ENCODE results near the gene CCND2. TPM values are rescaled to one million over a fixed set of nuclear protein-coding genes. Genes with fewer than 3 reads are reported as not detected.

The CCND2 gene
- total and polyA plus RNA-seq, 2 of the 4 experiments (the other 2 are of a cell fraction) = 1.1 to 2.3 TPM

- WGBS, 2 experiments (ENCODE audit: extremely low coverage in 2 of 2, insufficient read length in 1 of 2) = no CpG with 5 or more reads among the region's 6 CpGs
- H2BK20ac ChIP-seq (ENCODE audit: low read depth, low read length) = no peak overlapping the region
- H3K27ac ChIP-seq (ENCODE audit: insufficient read depth, low read length) = no peak overlapping the region
- no peak overlapping the region for H4K5ac ChIP-seq (ENCODE audit: low read depth, low read length)
- ChIA-PET CTCF (no interaction called here), POLR2A (ENCODE audit: unreplicated experiment) (no interaction called here)
- no peak for TF ChIP-seq POLR2A (IDR thresholded peaks at IDR 0.05; ENCODE audit: low read depth, low read length)
- H3K79me1 ChIP-seq (ENCODE audit: low read depth in 1 of 2, low read length in 2 of 2) = no peaks in the 10 kb centered on the region
- no peak overlapping the region for H3K18ac ChIP-seq (ENCODE audit: low read depth, low read length)
- no peak overlapping the region for H2AFZ ChIP-seq (replicated peaks; ENCODE audit: low read length, poor library complexity)
- H2AK5ac ChIP-seq (ENCODE audit: low read depth, low read length) = no peak overlapping the region
- ATAC-seq (ENCODE audit: low read depth) (no peak), DNase-seq (no peak)
- H3K23ac ChIP-seq (ENCODE audit: low read depth, low read length) = no peak overlapping the region
- no peaks in the 10 kb centered on the region; the same call in 1 of the 2 replicates for H4K20me1 ChIP-seq (ENCODE audit: insufficient read depth, low read length)
- no peak overlapping the region for H2BK120ac ChIP-seq (ENCODE audit: low read depth, low read length)
- H2BK5ac ChIP-seq (ENCODE audit: low read depth, low read length, poor library complexity, severe bottlenecking) = no peak overlapping the region
- H3K4me1 ChIP-seq (ENCODE audit: control insufficient read depth, insufficient read depth, low read length) = no peaks in the 10 kb centered on the region
- H4K8ac ChIP-seq (ENCODE audit: low read depth in 2 of 2, low read length in 2 of 2) = no peak overlapping the region
- H3K14ac ChIP-seq (replicated peaks; ENCODE audit: low read depth, low read length) = no peak overlapping the region
- peaks cover 2% of the 10 kb centered on the region; the same call in 1 of the 2 replicates for H3K27me3 ChIP-seq (ENCODE audit: control insufficient read depth, insufficient read depth, low read length)
- no peaks in the 10 kb centered on the region for H3K9me3 ChIP-seq (ENCODE audit: control insufficient read depth, insufficient read depth, low read length)
- H3K4ac ChIP-seq (ENCODE audit: low read depth, low read length) = no peak overlapping the region
- no peak overlapping the region for H2AK9ac ChIP-seq (replicated peaks; ENCODE audit: low read depth, low read length, poor library complexity)
- no peak overlapping the region for H3K9ac ChIP-seq (ENCODE audit: low read depth, low read length)
- H3K36me3 ChIP-seq (ENCODE audit: control insufficient read depth, insufficient read depth, low read length) = 0 out of 2 replicates have a peak, but pooled peaks cover 1% of the 10 kb centered on the region
- in situ Hi-C loops (cut with MboI; ENCODE audit: low sequenced_read_pairs) = no loop called here
- H3K56ac ChIP-seq (ENCODE audit: extremely low read depth, insufficient read depth, low read length) = no peak overlapping the region
- H4K91ac ChIP-seq (ENCODE audit: insufficient read depth, low read depth, low read length) = no peak overlapping the region
- H2BK15ac ChIP-seq (ENCODE audit: low read depth, low read length) = no peak overlapping the region
- no peak overlapping the region for H3K4me2 ChIP-seq (ENCODE audit: low read depth, low read length)
- dilution Hi-C loops (cut with HindIII; ENCODE audit: low sequenced_read_pairs, unreplicated experiment) = no loop called here
- H3K9me1 ChIP-seq (ENCODE audit: insufficient read depth, low read length) = no peaks in the 10 kb centered on the region
- intact Hi-C loops (cut with micrococcal nuclease) = no loop called here
- no TSS peak for BruUV-seq (replicated peaks)
- H3K4me3 ChIP-seq (ENCODE audit: insufficient read depth, low read depth, low read length) = no peak overlapping the region
Measured at GRCh38 chr12:4296751-4297150, 23.2 kb downstream of the CCND2 start.

Data from IMR-90 (cell line).